Suprapubic skin (tissue), 3 donors: ENCODE measurements around the gene ZNF614.

Experiments used
- EP300 ChIP-seq: sonication (generic); formaldehyde crosslinking; IDR thresholded peaks from one replicate; pipeline ENCODE4 v1.6.1; 2017; ENCODE audit warnings: antibody characterized with exemption
- POLR2A ChIP-seq, 2 donors: fragments of 450-650 bp; IDR thresholded peaks; one replicate each; pipeline ENCODE4 v1.6.1; 2017; ENCODE audit warnings: antibody characterized with exemption in 2 of 2, mild to moderate bottlenecking in 2 of 2, moderate library complexity in 2 of 2
- TF ChIP-seq, protein P1 (sequence below), 2 donors: fragments of 200-600 bp in 1 of 2; fragments of 450-650 bp in 1 of 2; sonication (generic) in 1 of 2; IDR thresholded peaks; one replicate each; pipeline ENCODE4 v1.5.1; 2016 to 2019; ENCODE audit warnings: antibody characterized with exemption in 2 of 2, mild to moderate bottlenecking in 1 of 2, moderate library complexity in 1 of 2

DNA sequence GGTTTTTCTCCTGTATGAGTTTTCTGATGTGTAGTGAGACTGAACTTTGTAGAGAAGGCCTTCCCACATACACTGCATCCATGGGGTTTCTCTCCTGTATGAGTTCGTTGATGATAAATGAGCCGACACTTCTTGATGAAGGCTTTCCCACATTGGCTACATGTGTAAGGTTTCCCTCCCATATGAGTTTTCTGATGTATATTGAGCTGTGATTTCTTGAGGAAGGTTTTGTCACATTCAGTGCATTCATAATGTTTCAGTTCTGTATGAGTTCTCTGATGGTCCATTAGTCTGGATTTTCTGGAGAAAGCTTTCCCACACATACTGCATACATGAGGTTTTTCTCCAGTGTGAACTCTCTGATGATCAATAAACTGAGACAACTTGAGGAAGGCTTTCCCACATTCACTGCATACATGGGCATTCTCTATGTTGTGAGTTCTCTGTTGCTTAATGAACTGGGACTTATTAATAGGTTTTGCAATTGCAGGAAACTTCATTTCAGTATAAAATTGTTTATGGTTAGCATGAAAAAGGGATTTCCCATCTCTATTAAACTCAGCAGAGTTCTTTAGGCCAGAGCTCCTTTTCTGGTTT lies 34.0 kb downstream of the ZNF614 start:
- TF ChIP-seq POLR2A (IDR thresholded peaks at IDR 0.05) (no peak), EP300 (no peak)
- TF ChIP-seq, protein P1, sequence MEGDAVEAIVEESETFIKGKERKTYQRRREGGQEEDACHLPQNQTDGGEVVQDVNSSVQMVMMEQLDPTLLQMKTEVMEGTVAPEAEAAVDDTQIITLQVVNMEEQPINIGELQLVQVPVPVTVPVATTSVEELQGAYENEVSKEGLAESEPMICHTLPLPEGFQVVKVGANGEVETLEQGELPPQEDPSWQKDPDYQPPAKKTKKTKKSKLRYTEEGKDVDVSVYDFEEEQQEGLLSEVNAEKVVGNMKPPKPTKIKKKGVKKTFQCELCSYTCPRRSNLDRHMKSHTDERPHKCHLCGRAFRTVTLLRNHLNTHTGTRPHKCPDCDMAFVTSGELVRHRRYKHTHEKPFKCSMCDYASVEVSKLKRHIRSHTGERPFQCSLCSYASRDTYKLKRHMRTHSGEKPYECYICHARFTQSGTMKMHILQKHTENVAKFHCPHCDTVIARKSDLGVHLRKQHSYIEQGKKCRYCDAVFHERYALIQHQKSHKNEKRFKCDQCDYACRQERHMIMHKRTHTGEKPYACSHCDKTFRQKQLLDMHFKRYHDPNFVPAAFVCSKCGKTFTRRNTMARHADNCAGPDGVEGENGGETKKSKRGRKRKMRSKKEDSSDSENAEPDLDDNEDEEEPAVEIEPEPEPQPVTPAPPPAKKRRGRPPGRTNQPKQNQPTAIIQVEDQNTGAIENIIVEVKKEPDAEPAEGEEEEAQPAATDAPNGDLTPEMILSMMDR (IDR thresholded peaks at IDR 0.05): no peak
